Measurements from ENCODE around the gene ATXN3L. TPM values are rescaled to one million over a fixed set of nuclear protein-coding genes. Genes with fewer than 3 reads are reported as not detected.

The ATXN3L gene
- total RNA-seq (2014; rRNA removed) (not detected in 2 replicates), Bru-seq, nascent RNA (not detected), BruChase-seq, experiment 1, labeled RNA remaining after a 6-hour chase (not detected), BruChase-seq, experiment 2, labeled RNA remaining after a 2-hour chase (not detected)
- long read RNA-seq: 0 reads

DNA sequence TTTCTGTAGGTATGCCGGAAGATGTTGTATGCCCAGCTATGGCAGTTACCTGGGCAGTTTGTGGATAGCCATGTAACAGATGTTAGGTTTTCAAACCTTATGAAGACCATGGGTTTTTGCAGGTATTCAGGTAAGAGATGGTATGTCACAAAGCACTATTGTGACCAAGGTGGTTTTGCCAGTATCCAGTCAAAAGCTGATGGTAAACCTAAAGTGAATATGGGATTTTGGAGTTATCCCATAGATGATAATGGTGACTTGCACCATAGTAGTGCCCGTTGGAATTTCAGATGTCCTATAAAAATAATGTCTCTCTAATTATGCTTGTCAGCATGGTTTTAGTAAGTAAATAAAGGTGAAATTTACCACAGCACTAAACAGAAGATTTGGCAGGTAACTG lies at the start of gene ATXN3L:
ATXN3L (minus strand) TSS at position 101 of the 400 bp plus-strand sequence. CDS start 119 bp downstream, outside the sequence.
- POLR2A ChIA-PET (ENCODE audit: unreplicated experiment): no interaction called here
- BruUV-seq (replicated peaks): no TSS peak
- no peak for ATAC-seq
- CTCF ChIA-PET: no interaction called here
- no peaks in the 10 kb centered on the region for H3F3A ChIP-seq (ENCODE audit: low read length, unreplicated experiment)
- H3K27ac ChIP-seq (ENCODE audit: low read length): no peak within 1 kb of the TSS
- H2AFZ ChIP-seq (ENCODE audit: low read length): no peak within 1 kb of the TSS
- H4K20me1 ChIP-seq (ENCODE audit: low read length): no peaks in the 10 kb centered on the region
- no peaks in the 10 kb centered on the region for H3K36me3 ChIP-seq (ENCODE audit: low read depth, low read length)
- H3K4me2 ChIP-seq (ENCODE audit: low read length): no peak within 1 kb of the TSS
- no peak for DNase-seq
- no peaks in the 10 kb centered on the region for H3K9me3 ChIP-seq (ENCODE audit: low read length)
- no peaks in the 10 kb centered on the region for H3K27me3 ChIP-seq (ENCODE audit: low read length)
- no peak within 1 kb of the TSS for H3K4me3 ChIP-seq (ENCODE audit: low read length)
- no peak within 1 kb of the TSS for H3K9ac ChIP-seq (ENCODE audit: low read length)
- H3K9me2 ChIP-seq (replicated peaks; ENCODE audit: low read length): no peaks in the 10 kb centered on the region
- H3K4me1 ChIP-seq (ENCODE audit: insufficient read depth, low read length): no peaks in the 10 kb centered on the region
- no peak for TF ChIP-seq CTCF (conservative IDR thresholded peaks at IDR 0.05; ENCODE audit: low read depth, low read length)
- TF ChIP-seq EZH2 (IDR thresholded peaks at IDR 0.05; ENCODE audit: low read length, unreplicated experiment): no peak
- TF ChIP-seq EZH2phosphoT487 (IDR thresholded peaks at IDR 0.05; ENCODE audit: borderline replicate concordance, low read length): no peak
- no peaks in the 10 kb centered on the region for H3K79me2 ChIP-seq (ENCODE audit: low read length)
- intact Hi-C loops (cut with micrococcal nuclease): no loop called here

DNA sequence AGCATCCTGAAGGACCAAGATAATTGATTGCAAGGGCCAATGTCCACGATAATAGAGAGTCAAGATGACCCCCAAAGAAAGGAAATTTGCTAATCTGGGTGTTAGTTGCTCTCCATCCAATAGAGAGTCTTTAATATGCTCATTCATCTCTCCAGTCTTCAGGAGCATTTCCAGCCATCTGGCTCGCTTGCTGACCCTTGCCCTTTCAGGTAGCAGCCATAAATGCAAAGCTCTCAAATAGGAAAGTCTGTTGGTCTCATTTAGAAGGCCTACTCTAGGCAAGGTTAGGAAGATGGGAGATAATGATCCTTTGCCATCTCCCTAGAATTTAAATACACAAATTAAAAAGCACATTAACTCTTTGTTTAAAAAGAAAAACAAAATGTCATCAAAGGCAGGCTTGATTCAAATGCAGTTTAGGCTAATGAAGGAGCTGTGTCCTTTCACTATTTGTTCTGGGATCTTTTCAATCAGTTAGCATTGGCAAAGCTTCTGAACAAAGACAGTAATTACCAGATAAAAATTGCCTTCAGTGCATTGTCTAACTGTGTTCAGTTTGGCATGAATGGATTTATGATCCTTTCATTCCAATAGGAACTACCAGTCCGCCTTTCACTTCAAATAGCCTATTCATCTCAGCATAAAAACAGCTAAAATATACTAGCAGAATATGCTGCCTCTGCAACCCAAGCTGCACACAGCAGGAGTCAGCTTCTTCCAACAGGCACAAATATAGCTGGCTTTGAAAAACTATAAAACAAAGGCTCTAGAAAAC lies 49.6 kb upstream of the ATXN3L start:
- ATAC-seq: no peak
- TF ChIP-seq EZH2phosphoT487 (IDR thresholded peaks at IDR 0.05; ENCODE audit: borderline replicate concordance, low read length) (no peak), EZH2 (IDR thresholded peaks at IDR 0.05; ENCODE audit: low read length, unreplicated experiment) (no peak), CTCF (conservative IDR thresholded peaks at IDR 0.05; ENCODE audit: low read depth, low read length) (no peak)
- no peak overlapping the region for H3K27ac ChIP-seq (ENCODE audit: low read length)
- H2AFZ ChIP-seq (ENCODE audit: low read length): no peak overlapping the region
- no peak overlapping the region for H3K9ac ChIP-seq (ENCODE audit: low read length)
- intact Hi-C loops (cut with micrococcal nuclease): no loop called here
- H3K4me3 ChIP-seq (ENCODE audit: low read length): no peak overlapping the region
- no peaks in the 10 kb centered on the region for H3F3A ChIP-seq (ENCODE audit: low read length, unreplicated experiment)
- DNase-seq: no peak
- H3K4me2 ChIP-seq (ENCODE audit: low read length): no peak overlapping the region
- no TSS peak for BruUV-seq (replicated peaks)
- no peaks in the 10 kb centered on the region for H3K79me2 ChIP-seq (ENCODE audit: low read length)
- H3K9me3 ChIP-seq (ENCODE audit: low read length): no peaks in the 10 kb centered on the region
- H3K9me2 ChIP-seq (replicated peaks; ENCODE audit: low read length): no peaks in the 10 kb centered on the region
- no peaks in the 10 kb centered on the region for H4K20me1 ChIP-seq (ENCODE audit: low read length)
- H3K36me3 ChIP-seq (ENCODE audit: low read depth, low read length): no peaks in the 10 kb centered on the region
- CTCF ChIA-PET: no interaction called here
- H3K4me1 ChIP-seq (ENCODE audit: insufficient read depth, low read length): no peaks in the 10 kb centered on the region
- POLR2A ChIA-PET (ENCODE audit: unreplicated experiment): no interaction called here
- H3K27me3 ChIP-seq (ENCODE audit: low read length): no peaks in the 10 kb centered on the region

DNA sequence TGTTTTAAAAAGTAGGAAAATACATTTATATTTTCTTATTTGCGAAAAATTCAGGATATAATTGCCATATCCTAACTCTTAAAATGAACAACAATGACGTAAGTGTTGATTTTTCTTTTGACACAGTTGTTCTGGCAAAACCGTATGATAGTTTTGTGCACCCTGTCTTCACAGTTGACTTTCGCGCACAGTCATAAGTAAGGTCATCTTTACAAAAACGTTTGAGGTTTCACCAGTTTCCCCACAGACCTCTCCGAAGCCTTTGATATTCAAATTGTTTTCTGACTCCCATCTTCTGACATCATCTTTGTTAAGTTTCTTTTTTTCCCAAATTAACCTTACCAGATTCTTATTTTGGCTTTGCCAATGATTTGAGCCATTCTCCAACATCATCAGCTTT lies 48.1 kb upstream of the ATXN3L start:
- H3K9me2 ChIP-seq (replicated peaks; ENCODE audit: low read length): no peaks in the 10 kb centered on the region
- DNase-seq: no peak
- no peak overlapping the region for H3K4me3 ChIP-seq (ENCODE audit: low read length)
- ChIA-PET POLR2A (ENCODE audit: unreplicated experiment) (no interaction called here), CTCF (no interaction called here)
- no peak for ATAC-seq
- H3K27ac ChIP-seq (ENCODE audit: low read length): no peak overlapping the region
- no peak overlapping the region for H2AFZ ChIP-seq (ENCODE audit: low read length)
- no peaks in the 10 kb centered on the region for H3K4me1 ChIP-seq (ENCODE audit: insufficient read depth, low read length)
- no peaks in the 10 kb centered on the region for H3K36me3 ChIP-seq (ENCODE audit: low read depth, low read length)
- no peak overlapping the region for H3K4me2 ChIP-seq (ENCODE audit: low read length)
- H3K27me3 ChIP-seq (ENCODE audit: low read length): no peaks in the 10 kb centered on the region
- no TSS peak for BruUV-seq (replicated peaks)
- H4K20me1 ChIP-seq (ENCODE audit: low read length): no peaks in the 10 kb centered on the region
- no peak overlapping the region for H3K9ac ChIP-seq (ENCODE audit: low read length)
- TF ChIP-seq EZH2 (IDR thresholded peaks at IDR 0.05; ENCODE audit: low read length, unreplicated experiment): no peak
- no peak for TF ChIP-seq CTCF (conservative IDR thresholded peaks at IDR 0.05; ENCODE audit: low read depth, low read length)
- no peak for TF ChIP-seq EZH2phosphoT487 (IDR thresholded peaks at IDR 0.05; ENCODE audit: borderline replicate concordance, low read length)
- intact Hi-C loops (cut with micrococcal nuclease): no loop called here
- H3F3A ChIP-seq (ENCODE audit: low read length, unreplicated experiment): no peaks in the 10 kb centered on the region
- no peaks in the 10 kb centered on the region for H3K79me2 ChIP-seq (ENCODE audit: low read length)
- H3K9me3 ChIP-seq (ENCODE audit: low read length): no peaks in the 10 kb centered on the region

Data from PC-3 (cell line).